ENCODE measurements around the gene RPL28.
A peak's percentile ranks its signal among the peaks of the same experiment; 100 is the strongest.

RPL28 gene

GRCh38 chr19:55341171-55341588, 44.6 kb upstream of the RPL28 start:
- no peak for TF ChIP-seq CTCF (IDR thresholded peaks at IDR 0.05; ENCODE audit: low read depth, low read length)
- Histone ChIP-seq H3K4me3 (ENCODE audit: low read depth, low read length) (peak overlapping the region; percentile 93), H3K27me3 (ENCODE audit: insufficient read depth, low read depth, severe bottlenecking) (no peaks in the 10 kb centered on the region), H3K27ac (peak overlapping the region; percentile 89), H3K9me3 (ENCODE audit: severe bottlenecking) (no peaks in the 10 kb centered on the region), H3K36me3 (peaks cover 39% of the 10 kb centered on the region)
- DNase-seq = peak; percentile 93

- peak overlapping the region; percentile 56 for H3K27ac ChIP-seq
- no peaks in the 10 kb centered on the region for H3K27me3 ChIP-seq (ENCODE audit: insufficient read depth, low read depth, severe bottlenecking)
- H3K36me3 ChIP-seq = peaks cover 43% of the 10 kb centered on the region
- TF ChIP-seq CTCF (IDR thresholded peaks at IDR 0.05; ENCODE audit: low read depth, low read length) = no peak
- no peaks in the 10 kb centered on the region for H3K9me3 ChIP-seq (ENCODE audit: severe bottlenecking)
- no peak for DNase-seq
- H3K4me3 ChIP-seq (ENCODE audit: low read depth, low read length) = peak overlapping the region; percentile 33
These were observed 43.9 kb upstream of the RPL28 start for GRCh38 chr19:55341595-55342531.

GRCh38 chr19:55344444-55344843, 41.3 kb upstream of the RPL28 start:
- TF ChIP-seq CTCF (IDR thresholded peaks at IDR 0.05; ENCODE audit: low read depth, low read length) = no peak
- no peak for DNase-seq
- Histone ChIP-seq H3K9me3 (ENCODE audit: severe bottlenecking) (no peaks in the 10 kb centered on the region), H3K27ac (peak overlapping the region; percentile 54), H3K4me3 (ENCODE audit: low read depth, low read length) (no peak overlapping the region), H3K36me3 (peaks cover 48% of the 10 kb centered on the region), H3K27me3 (ENCODE audit: insufficient read depth, low read depth, severe bottlenecking) (no peaks in the 10 kb centered on the region)

- Histone ChIP-seq H3K36me3 (peaks cover 53% of the 10 kb centered on the region), H3K27me3 (ENCODE audit: insufficient read depth, low read depth, severe bottlenecking) (no peaks in the 10 kb centered on the region), H3K9me3 (ENCODE audit: severe bottlenecking) (no peaks in the 10 kb centered on the region), H3K4me3 (ENCODE audit: low read depth, low read length) (no peak overlapping the region), H3K27ac (peak overlapping the region; percentile 54)
- DNase-seq = no peak
- no peak for TF ChIP-seq CTCF (IDR thresholded peaks at IDR 0.05; ENCODE audit: low read depth, low read length)
These were observed 40.5 kb upstream of the RPL28 start for GRCh38 chr19:55345101-55345817.

GRCh38 chr19:55345818-55346724, 39.7 kb upstream of the RPL28 start:
- Histone ChIP-seq H3K36me3 (peaks cover 54% of the 10 kb centered on the region), H3K4me3 (ENCODE audit: low read depth, low read length) (no peak overlapping the region), H3K27ac (no peak overlapping the region), H3K9me3 (ENCODE audit: severe bottlenecking) (no peaks in the 10 kb centered on the region), H3K27me3 (ENCODE audit: insufficient read depth, low read depth, severe bottlenecking) (no peaks in the 10 kb centered on the region)
- DNase-seq = peak; percentile 38
- no peak for TF ChIP-seq CTCF (IDR thresholded peaks at IDR 0.05; ENCODE audit: low read depth, low read length)

Data from WERI-Rb-1 (cell line).